AG09309 (cell line): ENCODE measurements around the gene CFAP54.

ENCODE experiments used
- DNase-seq: peaks from one replicate; pipeline ENCODE4 v3.0.0-alpha.2; 2010; ENCODE audit warnings: low read depth
- H3K4me3 ChIP-seq: 2 replicates; pipeline ENCODE4 v1.5.1; 2011; ENCODE audit warnings: mild to moderate bottlenecking, low read depth, low read length, moderate library complexity; ENCODE audit not compliant: control insufficient read depth
- TF ChIP-seq, protein P1 (sequence below): IDR thresholded peaks from 2 replicates; pipeline ENCODE4 v1.5.1; 2011; ENCODE audit warnings: mild to moderate bottlenecking, low read depth, low read length, inconsistent platforms; ENCODE audit not compliant: insufficient read depth, control insufficient read depth; ENCODE audit errors: missing control alignments

CFAP54 gene

DNA sequence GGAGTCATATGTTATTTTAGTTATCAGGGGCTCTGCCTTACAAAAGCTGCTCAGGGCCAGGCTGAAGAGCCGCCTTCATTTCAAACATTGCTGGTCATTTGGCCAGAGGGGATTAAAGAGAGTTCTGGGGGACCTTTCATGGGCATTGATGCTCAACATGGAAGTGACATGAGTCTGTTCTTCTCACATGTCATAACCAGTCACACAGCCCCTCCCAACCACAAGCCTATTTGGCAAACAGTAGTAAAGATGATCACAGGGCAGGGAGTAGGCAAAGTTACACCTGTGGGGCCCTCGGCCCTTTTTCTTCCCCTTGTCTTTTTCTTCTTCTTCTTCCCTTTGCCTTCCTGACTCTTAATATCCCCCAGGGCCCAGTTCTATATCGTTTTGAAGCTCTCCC lies 33.3 kb downstream of the CFAP54 start:
- H3K4me3 ChIP-seq: no peak overlapping the region
- DNase-seq: no peak
- TF ChIP-seq, protein P1, sequence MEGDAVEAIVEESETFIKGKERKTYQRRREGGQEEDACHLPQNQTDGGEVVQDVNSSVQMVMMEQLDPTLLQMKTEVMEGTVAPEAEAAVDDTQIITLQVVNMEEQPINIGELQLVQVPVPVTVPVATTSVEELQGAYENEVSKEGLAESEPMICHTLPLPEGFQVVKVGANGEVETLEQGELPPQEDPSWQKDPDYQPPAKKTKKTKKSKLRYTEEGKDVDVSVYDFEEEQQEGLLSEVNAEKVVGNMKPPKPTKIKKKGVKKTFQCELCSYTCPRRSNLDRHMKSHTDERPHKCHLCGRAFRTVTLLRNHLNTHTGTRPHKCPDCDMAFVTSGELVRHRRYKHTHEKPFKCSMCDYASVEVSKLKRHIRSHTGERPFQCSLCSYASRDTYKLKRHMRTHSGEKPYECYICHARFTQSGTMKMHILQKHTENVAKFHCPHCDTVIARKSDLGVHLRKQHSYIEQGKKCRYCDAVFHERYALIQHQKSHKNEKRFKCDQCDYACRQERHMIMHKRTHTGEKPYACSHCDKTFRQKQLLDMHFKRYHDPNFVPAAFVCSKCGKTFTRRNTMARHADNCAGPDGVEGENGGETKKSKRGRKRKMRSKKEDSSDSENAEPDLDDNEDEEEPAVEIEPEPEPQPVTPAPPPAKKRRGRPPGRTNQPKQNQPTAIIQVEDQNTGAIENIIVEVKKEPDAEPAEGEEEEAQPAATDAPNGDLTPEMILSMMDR: no peak

- DNase-seq: no peak
- no peak overlapping the region for H3K4me3 ChIP-seq
- TF ChIP-seq, protein P1: no peak
Measured at GRCh38 chr12:96526110-96526509, 36.7 kb downstream of the CFAP54 start.

- H3K4me3 ChIP-seq: no peak overlapping the region
- no peak for DNase-seq
- TF ChIP-seq, protein P1: no peak
Measured at GRCh38 chr12:96529912-96530311, 40.5 kb downstream of the CFAP54 start.

DNA sequence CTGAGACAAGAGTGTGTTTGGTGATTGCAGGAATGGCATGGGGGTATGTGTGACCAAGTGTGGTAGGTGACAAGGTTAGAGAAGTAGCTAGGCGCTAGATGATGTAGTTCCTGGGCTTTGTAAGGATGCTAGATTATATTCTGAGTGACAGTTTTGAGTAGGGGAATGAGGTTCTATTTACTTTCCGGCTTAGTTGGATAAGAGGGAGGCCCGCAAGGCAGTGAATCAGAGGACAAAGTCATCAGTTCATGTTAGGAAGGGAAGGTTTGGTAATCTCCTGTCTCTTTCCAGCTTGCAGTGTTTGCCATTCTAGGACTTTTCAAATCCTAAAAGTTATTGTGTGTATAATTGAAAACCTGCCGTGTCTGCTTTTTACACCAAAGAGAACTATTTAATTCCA lies 45.0 kb downstream of the CFAP54 start:
- no peak overlapping the region for H3K4me3 ChIP-seq
- TF ChIP-seq, protein P1: no peak
- no peak for DNase-seq

DNA sequence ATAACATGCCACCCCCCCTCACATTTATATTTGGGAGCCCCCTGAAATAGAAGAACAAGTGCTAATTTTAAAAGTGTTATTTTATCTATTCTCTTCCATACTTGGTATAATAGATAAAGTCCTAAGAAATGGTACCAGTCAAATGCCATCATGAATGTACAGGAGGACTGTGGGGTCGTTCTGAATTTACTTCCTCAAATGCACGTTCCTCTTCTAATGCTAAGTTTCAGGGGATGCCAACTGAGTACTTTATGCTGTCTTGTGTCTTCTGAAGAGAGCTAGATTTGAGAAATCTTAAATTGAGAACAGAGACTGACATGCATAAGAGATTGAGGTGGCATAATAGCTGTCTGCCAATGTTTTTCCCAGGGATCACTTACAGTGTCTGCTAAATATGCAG lies 59.0 kb downstream of the CFAP54 start:
- TF ChIP-seq, protein P1: no peak

GRCh38 chr12:96549341-96549740 lies 60.0 kb downstream of the CFAP54 start:
- no peak for DNase-seq
- TF ChIP-seq, protein P1: no peak
- no peak overlapping the region for H3K4me3 ChIP-seq

More for the DNA sequence above, 59.0 kb downstream of the CFAP54 start:
- no peak overlapping the region for H3K4me3 ChIP-seq
- no peak for DNase-seq

GRCh38 chr12:96570579-96570978 lies 81.2 kb downstream of the CFAP54 start:
- no peak for DNase-seq
- H3K4me3 ChIP-seq: no peak overlapping the region
- TF ChIP-seq, protein P1: no peak
